ENCODE results near the gene HYAL2.
"Not testable (repeated sequence)": the region's sequence is repeated elsewhere in the genome, so short reads cannot be mapped to it uniquely, and the experiment has no call there.

HYAL2 gene

DNA sequence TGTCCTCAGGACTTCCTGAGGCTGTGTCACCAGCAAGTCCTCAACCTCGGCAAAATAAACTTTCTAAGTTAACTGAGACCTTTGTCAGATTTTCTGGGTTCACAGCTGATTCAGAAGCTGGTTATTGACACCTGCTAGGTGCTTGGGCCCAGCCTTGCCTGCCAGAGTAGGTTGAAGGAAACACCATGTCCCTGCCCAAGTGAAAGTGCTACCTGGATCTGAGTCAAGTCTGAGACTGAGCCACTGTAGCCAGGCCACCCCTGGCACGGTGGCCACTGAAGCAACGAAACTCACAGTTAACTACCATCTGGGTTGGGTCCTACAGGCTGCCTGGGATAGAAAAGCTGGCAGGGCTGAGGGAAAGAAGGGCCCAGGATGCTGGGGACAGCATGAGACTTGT, 8.2 kb downstream of the HYAL2 start:
- no peak for DNase-seq (ENCODE audit: low read depth in 3 of 3, low spot score in 1 of 3)

DNA sequence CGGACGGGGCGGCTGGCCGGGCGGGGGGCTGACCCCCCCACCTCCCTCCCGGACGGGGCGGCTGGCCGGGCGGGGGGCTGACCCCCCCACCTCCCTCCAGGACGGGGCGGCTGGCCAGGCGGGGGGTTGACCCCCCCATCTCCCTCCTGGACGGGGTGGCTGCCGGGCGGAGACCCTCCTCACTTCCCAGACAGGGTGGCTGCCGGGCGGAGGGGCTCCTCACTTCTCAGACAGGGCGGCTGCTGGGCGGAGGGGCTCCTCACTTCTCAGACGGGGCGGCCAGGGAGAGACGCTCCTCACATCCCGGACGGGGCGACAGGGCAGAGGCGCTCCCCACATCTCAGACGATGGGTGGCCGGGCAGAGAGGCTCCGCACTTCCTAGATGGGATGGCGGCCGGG, 10.5 kb downstream of the HYAL2 start:
- DNase-seq (ENCODE audit: low read depth in 3 of 3, low spot score in 1 of 3) = not testable (repeated sequence)

DNA sequence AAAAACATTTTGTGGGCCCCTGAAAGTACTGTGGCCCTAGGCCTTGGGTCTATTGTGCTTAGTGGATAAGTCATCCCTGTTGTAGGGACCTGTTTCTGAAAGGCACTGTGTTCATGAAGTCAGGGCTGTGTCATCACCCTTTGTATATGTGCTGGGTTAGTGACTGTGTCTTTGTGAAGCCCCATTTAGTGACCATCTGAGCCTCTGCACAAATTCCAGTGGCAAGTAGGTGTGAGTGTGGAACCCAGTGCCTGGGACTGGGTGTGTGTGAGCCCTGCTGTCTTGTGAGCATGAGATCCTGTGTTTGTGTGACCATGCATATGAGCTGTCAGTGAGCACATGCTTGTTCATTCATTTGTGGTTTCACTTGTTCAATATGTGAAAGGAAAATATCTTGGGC, 17.9 kb downstream of the HYAL2 start:
- no peak for DNase-seq (ENCODE audit: low read depth in 3 of 3, low spot score in 1 of 3)

DNA sequence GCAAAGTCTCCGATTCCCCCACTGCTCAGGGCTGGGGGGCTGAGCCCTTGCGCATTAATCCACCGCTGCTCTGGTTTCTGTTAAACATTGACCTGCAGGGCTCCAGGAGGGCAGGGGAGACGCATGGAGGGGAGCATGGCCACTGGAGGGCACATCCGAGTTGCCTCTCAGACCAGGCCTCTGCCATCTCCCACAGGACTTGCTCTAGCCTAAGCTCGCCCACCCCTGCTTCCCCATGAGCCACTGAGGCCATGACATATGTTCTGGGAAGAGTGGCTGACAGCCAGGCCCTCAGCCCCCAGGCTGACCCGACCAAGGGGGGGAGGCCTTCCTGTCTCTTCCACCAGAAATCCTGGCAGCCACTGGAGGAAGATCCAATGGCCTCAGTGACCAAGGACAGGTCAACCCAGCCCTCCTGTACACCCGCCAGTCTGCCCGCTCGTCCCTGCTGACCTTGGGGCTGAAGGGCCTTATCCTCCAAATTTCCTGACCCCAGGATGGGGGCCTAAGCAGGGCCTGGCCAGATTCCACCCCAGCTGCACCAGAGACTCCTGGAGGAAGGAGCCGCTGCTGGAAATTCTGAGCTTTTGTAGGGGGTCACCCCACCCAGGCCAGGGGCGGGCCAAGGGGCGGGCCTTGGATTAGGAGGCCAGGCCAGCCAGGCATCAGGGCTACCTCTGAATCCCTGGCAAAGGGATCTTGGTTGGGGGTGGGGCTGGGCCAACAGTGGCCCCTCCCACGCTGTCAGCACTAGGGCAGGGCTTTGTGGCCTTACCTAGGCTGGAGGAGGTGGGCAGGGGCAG, 19.3 kb downstream of the HYAL2 start, which contains the start of gene HYAL1:
HYAL1 (minus strand) TSS at position 562 of the 803 bp plus-strand sequence. CDS start 618 bp downstream, outside the sequence.
- DNase-seq (ENCODE audit: low read depth in 3 of 3, low spot score in 1 of 3) = no peak

DNA sequence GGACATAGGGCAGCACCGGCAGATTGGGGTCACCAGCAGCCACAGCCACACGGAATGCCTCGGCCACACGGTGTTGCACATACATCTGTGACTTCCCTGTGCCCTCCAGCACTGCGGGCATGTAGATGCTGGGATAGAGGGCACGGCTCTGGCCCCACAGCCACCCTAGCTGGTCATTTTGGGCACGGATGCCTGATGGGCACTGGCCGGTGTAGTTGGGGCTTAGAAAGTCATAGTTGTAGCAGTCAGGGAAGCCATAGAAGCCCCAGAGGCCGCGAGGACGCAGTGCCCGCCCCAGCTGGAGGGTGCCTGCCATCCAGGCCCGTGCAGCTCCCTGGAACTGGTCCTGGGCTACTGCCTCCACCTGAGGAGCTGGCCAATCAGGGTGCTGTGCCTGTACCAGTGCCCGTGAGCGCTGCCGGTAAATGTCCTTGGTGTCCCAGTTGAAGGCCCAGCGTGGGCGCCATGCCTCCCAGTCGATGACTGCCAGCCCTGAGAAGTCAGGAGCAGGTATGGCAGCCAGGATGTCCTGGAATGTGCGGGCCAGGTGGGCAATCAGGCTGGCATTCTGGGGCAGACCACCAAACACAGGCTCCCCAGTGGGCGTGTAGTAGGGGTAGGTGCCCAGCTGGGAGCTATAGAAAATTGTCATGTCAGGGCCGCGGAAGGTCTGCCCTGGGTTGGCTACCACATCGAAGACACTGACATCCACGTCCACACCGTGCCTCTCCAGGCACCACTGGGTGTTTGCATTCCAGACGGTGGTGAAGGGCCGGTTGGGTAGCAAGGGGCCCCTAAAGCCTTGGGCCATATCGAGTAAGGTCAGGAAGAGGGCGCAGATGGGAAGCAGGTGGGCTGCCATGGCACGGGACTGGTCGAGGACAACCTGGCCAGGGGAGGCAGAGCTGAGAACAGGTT, 20.2 kb downstream of the HYAL2 start:
- no peak for DNase-seq (ENCODE audit: low read depth in 3 of 3, low spot score in 1 of 3)

DNA sequence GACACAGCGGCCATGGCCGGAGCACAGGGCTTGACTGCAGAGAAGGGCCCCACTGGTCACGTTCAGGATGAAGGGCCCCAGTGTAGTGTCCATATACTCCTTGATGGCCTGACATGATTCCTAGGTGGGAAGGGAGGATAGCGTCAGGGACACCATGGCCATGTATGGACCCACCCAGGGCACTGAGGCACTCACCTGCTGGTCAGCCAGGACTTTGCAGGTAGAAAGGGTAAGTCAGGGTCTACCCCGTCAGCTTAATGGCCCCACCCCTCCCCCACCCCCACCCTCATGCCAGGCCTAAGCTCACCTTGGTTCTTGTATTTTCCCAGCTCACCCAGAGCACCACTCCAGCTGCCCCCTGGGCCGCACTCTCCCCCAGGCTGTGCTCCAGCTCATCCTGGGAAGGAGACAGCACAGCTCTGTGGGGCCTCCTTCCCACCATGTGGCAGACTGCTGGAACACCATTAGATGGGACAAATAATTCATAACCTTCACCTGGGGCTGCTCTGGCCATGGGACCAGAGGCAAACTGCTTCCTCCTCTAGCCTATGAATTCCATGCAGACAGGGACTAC, 21.8 kb downstream of the HYAL2 start:
- DNase-seq (ENCODE audit: low read depth in 3 of 3, low spot score in 1 of 3) = no peak

DNA sequence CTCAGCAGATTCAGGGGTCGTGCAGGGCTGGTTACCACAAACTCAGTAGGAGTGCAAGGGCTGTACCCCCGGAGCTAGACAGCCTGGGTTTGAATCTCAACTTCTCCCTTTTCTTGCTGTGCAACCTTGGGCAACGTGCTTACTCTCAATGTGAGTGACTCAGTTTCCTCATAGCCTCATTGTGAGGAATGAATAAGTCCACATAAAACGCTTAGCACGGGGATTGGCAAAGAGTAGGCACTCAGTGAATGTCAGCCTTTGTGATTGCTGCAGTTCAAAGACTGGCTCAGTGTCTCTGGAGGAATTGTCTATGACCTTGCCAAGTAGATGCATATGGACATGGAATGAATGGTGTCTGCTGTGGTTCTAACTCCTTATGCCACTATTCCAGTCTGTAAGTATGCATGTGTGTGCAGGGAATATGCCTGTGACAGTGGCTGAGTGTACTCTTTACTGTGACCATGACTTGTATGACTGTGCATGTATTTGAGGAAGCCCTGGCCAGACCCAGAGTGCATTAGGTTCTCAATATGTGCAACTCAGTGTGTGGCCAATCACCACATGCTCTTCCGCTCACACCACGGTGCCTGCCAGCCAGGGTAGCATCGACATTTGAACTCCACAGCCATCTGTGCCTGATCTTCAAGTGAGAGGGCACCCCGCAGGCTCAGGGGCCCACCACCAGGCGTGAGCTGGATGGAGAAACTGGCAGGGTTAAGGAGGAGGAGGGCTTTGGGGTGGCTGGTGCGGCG, 22.4 kb downstream of the HYAL2 start:
- DNase-seq (ENCODE audit: low read depth in 3 of 3, low spot score in 1 of 3) = no peak

DNA sequence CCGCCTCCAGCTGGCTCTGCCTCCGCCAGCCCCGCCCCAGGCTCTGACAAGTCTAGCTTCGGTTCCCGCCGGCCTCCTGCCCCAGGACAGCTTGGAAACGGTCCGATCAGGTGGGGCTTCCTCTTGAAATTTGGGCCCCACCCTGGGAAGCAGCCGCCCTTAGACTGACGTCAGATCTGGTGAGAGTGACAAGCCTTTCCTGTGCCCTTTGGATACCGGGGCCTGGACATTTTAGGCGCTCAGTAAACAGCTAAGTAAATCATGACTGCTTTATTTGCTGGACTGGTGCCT, 23.0 kb downstream of the HYAL2 start:
- DNase-seq (ENCODE audit: low read depth in 3 of 3, low spot score in 1 of 3) = no peak

DNA sequence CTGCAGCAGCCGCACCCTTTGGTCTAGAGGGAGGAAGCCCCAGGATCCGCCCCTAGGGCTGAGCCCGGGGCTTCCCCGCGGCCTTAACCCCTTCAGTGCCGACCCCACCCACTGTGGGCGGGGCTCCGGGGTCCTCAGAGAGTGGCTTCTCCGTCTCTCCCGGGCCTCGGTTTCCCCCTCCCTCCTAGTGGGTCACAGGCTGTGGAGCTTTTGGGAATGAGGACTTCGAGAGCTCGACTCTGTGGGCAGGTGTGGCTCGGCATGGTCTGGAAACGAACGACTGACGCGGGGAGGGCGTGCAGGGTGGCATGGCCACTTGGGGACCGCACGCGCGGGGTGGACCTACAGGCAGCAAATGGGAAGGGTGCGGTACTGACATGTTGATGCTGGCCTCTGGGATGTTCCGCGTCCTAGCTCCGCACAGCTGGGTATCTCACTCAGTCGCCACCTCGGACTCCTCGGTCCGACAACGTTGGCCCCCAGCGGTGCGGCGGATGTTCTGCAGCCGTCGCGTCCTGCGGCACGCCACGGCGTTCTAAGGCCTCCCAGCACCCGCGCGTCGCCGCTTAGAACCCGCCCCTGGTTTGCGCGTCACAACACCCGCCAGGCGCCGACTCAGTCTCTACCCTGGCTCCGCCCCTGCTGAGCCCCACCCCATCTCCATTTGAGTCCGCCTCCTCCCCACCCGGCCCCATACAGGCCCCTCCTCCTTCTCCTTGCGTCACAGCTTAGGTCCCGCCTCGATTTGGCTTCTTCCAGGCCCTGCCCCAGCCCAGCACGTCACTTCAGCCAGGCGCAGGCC, 23.5 kb downstream of the HYAL2 start, which contains the start of the genes HYAL3 and NAA80:
HYAL3 (minus strand) TSS at position 570 of the 802 bp plus-strand sequence. CDS start 3,803 bp downstream, outside the sequence.
NAA80 (minus strand) TSS at position 570 of the 802 bp plus-strand sequence. CDS start 1,942 bp downstream, outside the sequence.
- peak; percentile 97 to 99 (median 98) for DNase-seq (ENCODE audit: low read depth in 3 of 3, low spot score in 1 of 3)

DNA sequence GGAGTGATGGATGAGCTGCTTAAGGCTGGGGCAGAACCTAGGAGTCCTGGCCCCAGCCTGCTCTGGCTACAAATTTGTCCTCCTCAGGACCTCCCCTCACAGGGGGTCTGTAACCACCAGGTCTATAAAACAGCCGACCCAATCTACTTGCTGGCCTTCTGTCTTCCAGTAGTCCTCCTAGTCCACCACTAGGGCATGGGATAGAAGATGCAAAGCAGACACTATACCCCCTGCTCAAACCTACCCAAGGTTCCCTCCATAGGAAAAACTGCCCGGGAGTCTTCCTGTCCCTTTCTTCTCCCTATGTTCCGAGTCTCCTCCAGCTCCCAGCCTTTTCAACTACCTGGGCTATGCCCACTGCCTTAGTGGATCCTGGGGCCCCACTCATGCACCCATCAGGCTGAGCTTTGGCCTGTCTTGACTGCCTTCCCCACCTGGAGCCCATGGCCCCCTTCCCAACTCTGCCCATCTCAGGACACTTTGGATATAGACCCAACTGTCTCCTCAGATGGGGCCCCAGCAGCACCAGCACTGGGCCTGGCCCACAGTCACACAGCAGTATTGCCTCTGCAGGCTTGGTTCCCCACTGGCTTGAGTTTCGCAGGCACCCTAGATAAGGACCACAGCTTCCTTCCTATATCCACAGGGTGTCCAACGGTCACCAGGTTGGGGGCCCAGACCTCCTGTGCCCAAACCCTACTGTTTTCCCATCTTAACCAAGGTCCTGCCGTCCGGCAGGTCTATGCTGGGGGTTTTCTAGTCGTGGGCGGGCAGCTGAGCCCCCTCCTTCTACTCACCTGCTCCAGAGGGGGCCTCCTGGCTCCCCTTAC, 24.4 kb downstream of the HYAL2 start:
- DNase-seq (ENCODE audit: low read depth in 3 of 3, low spot score in 1 of 3) = no peak

DNA sequence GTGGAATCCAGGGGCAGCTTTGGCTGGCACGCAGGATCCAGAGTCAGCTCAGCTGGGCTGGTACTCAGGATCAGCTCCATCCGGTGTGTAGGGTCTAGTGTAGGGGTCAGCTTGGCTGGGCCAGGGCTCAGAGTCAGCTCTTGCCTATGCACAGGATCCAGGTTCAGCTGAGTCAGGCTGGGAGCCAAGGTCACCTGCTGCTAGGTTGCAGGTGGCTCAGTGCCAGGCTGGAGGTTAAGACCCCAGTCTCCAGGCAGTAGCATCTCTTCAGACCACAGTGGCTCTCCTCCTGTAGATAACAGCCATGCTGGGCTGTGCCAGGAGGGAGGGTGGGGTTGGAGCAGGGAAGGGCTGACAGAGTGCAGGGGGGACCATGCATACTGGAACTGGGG, 25.2 kb downstream of the HYAL2 start:
- no peak for DNase-seq (ENCODE audit: low read depth in 3 of 3, low spot score in 1 of 3)

DNA sequence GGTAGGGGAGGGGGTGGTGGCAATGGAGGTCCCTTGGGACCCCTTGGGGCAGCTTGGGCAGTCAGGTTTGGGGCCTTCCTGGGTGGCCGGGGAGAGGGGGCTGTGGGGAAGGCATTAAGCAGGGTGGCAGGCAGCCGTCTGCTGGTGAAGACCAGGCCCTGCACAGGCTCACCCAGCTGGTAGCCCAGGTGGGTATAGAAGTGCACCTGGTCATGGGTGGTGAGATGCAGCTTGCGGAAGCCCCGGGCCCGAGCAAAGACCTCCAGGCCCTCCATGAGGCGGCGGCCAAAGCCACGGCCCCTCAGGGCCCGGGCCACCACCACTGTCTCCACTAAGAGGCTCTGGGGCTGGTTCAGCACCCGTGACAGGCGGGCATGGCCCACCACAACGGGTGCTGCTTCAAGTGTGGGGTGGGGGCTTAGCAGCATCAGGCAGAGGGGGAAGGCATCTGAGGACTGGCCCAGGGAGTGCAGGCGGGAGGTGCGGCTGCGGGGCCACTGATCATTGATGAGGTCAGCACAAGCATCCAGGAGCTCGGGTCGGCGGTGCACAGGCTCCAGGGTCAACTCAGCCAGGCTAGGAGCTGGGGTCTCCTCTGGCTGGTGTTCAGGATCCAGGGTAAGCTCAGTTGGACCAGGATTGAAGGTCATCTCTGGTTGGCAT, 25.7 kb downstream of the HYAL2 start:
- DNase-seq (ENCODE audit: low read depth in 3 of 3, low spot score in 1 of 3) = no peak

DNA sequence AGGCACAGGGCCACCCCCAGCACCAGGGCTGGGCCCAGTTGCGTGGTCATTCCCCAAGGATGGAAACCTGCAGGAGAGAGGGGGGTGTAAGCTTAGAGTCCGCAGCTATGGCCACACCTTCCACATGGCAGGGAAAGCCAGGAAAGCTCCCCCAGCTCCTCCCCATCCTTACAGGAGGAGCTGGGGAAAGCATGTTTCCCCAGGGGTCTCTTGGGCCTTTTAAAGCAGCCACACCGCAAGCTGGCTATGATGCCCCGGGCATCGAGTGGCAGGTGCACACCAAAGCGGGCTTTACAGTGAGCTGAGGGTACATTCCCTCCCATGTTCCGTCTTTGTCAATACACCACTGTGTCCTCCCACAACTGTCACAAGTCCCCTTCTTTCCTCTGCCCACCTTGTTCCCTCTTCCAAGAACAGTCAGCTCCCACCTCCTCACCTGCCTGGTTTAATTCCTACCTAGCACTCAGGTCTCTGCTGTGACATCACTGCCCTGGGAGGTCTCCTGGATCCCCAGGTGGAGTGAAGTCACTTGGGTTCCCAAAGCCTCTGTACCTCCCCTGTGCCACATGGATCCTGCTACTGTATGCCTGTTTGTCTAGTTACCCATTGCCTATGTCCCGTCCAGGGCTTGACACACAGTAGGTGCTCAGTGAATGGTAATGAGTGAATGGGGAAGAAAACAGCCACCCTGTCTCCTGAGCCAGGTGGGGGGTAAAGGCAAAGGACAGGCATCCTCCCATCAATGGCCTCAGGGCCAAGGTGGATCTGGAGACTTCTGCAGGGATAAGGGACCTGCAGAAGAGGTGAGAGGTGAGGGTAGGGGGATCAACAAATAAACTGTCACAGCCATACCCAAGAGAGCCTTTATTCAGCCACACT, 26.8 kb downstream of the HYAL2 start:
- no peak for DNase-seq (ENCODE audit: low read depth in 3 of 3, low spot score in 1 of 3)

DNA sequence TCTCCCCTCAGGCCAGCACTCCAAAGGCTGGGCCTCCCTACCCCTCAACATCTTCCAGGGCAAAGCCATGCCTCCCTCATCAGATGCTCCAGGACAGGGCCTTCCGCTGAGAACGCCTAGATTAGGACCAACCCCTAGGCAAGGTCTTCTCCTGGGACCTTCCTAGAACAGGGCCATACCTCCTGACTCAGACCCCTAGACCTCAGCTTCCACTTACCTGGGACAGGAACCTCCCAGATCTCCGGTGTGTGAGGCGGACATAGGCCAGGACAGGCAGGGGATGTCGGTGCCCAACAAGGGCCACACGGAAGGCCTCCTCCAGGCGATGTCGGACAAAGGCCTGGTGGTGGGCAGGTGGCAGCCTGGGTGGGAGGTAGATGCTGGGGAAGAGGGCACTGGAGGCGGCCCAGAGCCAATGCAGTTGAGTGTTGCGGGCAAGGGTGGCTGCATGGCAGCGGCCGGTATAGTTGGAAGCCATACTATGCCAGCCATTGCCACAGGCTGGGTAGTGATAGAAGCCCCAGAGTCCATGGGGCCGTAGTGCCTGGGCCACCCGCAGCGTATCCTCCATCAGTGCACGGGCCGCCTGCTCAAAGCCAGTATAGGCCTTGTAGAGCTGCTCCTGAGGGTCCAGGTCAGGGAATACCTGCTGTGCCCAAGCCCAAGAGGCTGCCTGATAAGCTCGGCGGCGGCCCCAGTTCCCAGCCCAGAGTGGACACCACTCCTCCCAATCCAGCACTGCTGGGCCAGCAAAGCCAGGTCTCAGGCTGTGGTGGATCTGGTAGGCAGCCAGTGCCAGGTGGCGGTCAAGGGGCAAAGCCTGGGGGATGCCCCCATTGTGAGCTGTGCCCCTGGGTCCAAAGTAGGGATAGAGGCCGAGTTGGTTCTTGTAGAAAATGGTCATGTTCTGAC, 27.8 kb downstream of the HYAL2 start:
- DNase-seq (ENCODE audit: low read depth in 3 of 3, low spot score in 1 of 3) = no peak

DNA sequence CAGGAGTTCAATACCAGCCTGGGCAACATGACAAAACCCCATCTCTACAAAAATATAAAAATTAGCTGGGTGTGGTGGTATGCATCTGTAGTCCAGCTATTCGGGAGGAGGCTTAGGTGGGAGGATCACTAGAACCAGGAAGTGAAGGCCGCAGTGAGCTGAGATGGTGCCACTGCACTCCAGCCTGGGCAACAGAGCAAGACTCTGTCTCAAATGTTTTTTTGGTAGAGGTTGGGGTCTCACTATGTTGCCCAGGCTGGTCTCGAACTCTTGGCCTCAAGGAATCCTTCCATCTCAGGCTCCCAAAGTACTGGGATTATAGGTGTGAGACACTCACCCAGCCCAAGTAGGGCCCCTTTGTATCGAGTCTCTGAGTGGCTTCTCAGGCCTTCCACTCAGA, 28.5 kb downstream of the HYAL2 start:
- no peak for DNase-seq (ENCODE audit: low read depth in 3 of 3, low spot score in 1 of 3)

DNA sequence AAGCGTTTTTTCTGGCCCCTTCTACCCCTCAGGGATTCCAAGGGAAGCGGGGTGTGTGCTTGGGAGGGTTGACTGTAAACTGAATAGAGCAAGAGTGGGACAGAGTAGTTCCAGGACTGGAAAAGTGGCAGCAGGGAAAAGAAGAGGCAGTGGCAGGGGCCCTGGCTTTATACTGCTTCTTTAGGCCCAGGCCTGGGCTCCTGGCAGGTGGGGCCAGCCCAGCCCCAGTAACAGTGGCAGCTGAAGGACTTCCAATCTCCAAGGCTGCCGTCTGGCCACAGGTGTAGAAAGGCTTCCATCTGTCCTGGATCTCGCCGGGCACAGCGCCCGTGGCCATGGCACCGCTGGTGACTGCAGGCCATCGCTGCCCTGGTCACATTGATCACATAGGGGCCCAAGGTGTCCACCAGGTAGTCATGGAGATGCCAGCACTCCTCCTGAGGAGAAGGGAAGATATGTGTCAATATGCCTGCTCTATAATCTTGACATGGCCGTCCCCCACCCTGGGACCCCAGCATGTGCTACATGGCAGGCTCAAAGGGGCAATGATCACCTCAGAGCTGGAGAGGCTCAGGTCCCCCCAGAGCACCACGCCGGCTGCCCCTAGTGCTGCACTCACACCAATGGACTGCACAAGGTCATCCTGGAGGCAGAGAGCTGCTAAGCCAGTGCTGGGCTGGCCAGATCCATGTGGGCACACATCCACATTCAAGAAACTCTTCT, 29.3 kb downstream of the HYAL2 start:
- no peak for DNase-seq (ENCODE audit: low read depth in 3 of 3, low spot score in 1 of 3)

Data from stimulated activated CD4-positive, alpha-beta T cell treated with anti-CD3 and anti-CD28 coated beads, TNF-alpha, amount 100 ng/mL, for 1 hour (primary cell).